Osteocyte (in vitro differentiated cells): Measurements from ENCODE around the gene EEF1A2. TPM values are rescaled to one million over a fixed set of nuclear protein-coding genes. Genes with fewer than 3 reads are reported as not detected.
"Not testable (repeated sequence)": the region's sequence is repeated elsewhere in the genome, so short reads cannot be mapped to it uniquely, and the experiment has no call there.

Experiments
- DNase-seq: peaks from one replicate; pipeline ENCODE4 v3.0.0; 2021; ENCODE audit warnings: mixed read lengths; ENCODE audit not compliant: unreplicated experiment; ENCODE audit errors: extremely low spot score
- H3K27ac Mint-ChIP-seq: one replicate; pipeline ENCODE4 v1.8.0; 2021; ENCODE audit warnings: mild to moderate bottlenecking, mixed read lengths; ENCODE audit not compliant: unreplicated experiment
- H3K27me3 Mint-ChIP-seq: one replicate; pipeline ENCODE4 v1.8.0; 2021; ENCODE audit warnings: mixed read lengths; ENCODE audit not compliant: unreplicated experiment
- H3K36me3 Mint-ChIP-seq: one replicate; pipeline ENCODE4 v1.8.0; 2021; ENCODE audit warnings: mixed read lengths; ENCODE audit not compliant: unreplicated experiment
- H3K4me1 Mint-ChIP-seq: one replicate; pipeline ENCODE4 v1.8.0; 2021; ENCODE audit warnings: mixed read lengths; ENCODE audit not compliant: unreplicated experiment
- H3K4me3 Mint-ChIP-seq: one replicate; pipeline ENCODE4 v1.8.0; 2021; ENCODE audit warnings: mild to moderate bottlenecking, moderate library complexity, mixed read lengths; ENCODE audit not compliant: unreplicated experiment
- H3K9me3 Mint-ChIP-seq: one replicate; pipeline ENCODE4 v1.8.0; 2021; ENCODE audit warnings: mixed read lengths; ENCODE audit not compliant: unreplicated experiment
- CTCF ChIP-seq: fragments of 200-600 bp; sonication (generic); IDR thresholded peaks from 2 replicates; pipeline ENCODE4 v1.5.0; 2021; ENCODE audit warnings: antibody characterized with exemption, mild to moderate bottlenecking, moderate library complexity
- total RNA-seq: library from RNA; stranded (reverse); gene quantifications from 2 replicates; pipeline ENCODE4 v1.2.1, GENCODE V29; 2021

EEF1A2 gene
- total RNA-seq, 1 donor from 2014 or later = 0.56 TPM

GRCh38 chr20:63482021-63482587, 16.8 kb downstream of the EEF1A2 start:
- H3K27ac Mint-ChIP-seq = no peak overlapping the region
- H3K4me3 Mint-ChIP-seq = no peak overlapping the region
- peaks cover 9% of the 10 kb centered on the region for H3K4me1 Mint-ChIP-seq
- H3K27me3 Mint-ChIP-seq = peaks cover 18% of the 10 kb centered on the region
- no peaks in the 10 kb centered on the region for H3K9me3 Mint-ChIP-seq
- no peak for TF ChIP-seq CTCF
- no peaks in the 10 kb centered on the region for H3K36me3 Mint-ChIP-seq
- DNase-seq = no peak

- peaks cover 20% of the 10 kb centered on the region for H3K27me3 Mint-ChIP-seq
- H3K4me3 Mint-ChIP-seq = no peak overlapping the region
- H3K9me3 Mint-ChIP-seq = no peaks in the 10 kb centered on the region
- no peak for DNase-seq
- TF ChIP-seq CTCF = no peak
- no peaks in the 10 kb centered on the region for H3K36me3 Mint-ChIP-seq
- no peak overlapping the region for H3K27ac Mint-ChIP-seq
- H3K4me1 Mint-ChIP-seq = peaks cover 9% of the 10 kb centered on the region
Observed at GRCh38 chr20:63481503-63481902, 17.4 kb downstream of the EEF1A2 start.

- not testable (repeated sequence) for H3K4me1 Mint-ChIP-seq, H3K27ac Mint-ChIP-seq, H3K4me3 Mint-ChIP-seq, DNase-seq, H3K36me3 Mint-ChIP-seq, H3K9me3 Mint-ChIP-seq
- H3K27me3 Mint-ChIP-seq = peaks cover 28% of the 10 kb centered on the region
Observed at GRCh38 chr20:63479695-63480419, 19.0 kb downstream of the EEF1A2 start.

GRCh38 chr20:63478346-63479302, 20.3 kb downstream of the EEF1A2 start:
- DNase-seq = no peak
- H3K36me3 Mint-ChIP-seq = no peaks in the 10 kb centered on the region
- H3K4me1 Mint-ChIP-seq = peaks cover 9% of the 10 kb centered on the region
- H3K9me3 Mint-ChIP-seq = no peaks in the 10 kb centered on the region
- no peak overlapping the region for H3K4me3 Mint-ChIP-seq
- no peak overlapping the region for H3K27ac Mint-ChIP-seq
- no peak for TF ChIP-seq CTCF
- H3K27me3 Mint-ChIP-seq = peaks cover 36% of the 10 kb centered on the region

GRCh38 chr20:63477944-63478343, 20.9 kb downstream of the EEF1A2 start:
- H3K4me3 Mint-ChIP-seq = no peak overlapping the region
- peaks cover 35% of the 10 kb centered on the region for H3K27me3 Mint-ChIP-seq

More at GRCh38 chr20:63477944-63478343, 20.9 kb downstream of the EEF1A2 start:
- Mint-ChIP-seq H3K27ac (no peak overlapping the region), H3K36me3 (no peaks in the 10 kb centered on the region), H3K9me3 (no peaks in the 10 kb centered on the region), H3K4me1 (peaks cover 8% of the 10 kb centered on the region)
- no peak for DNase-seq
- no peak for TF ChIP-seq CTCF
